UCSD-AML1 (cell line): ENCODE results near the gene IPMK.
A peak's percentile ranks its signal among the peaks of the same experiment; 100 is the strongest.
"Not testable (repeated sequence)": the region's sequence is repeated elsewhere in the genome, so short reads cannot be mapped to it uniquely, and the experiment has no call there.

ENCODE experiments used
- DNase-seq: peaks from one replicate; lab custom pipeline; 2025; ENCODE audit not compliant: unreplicated experiment; lab: John Stamatoyannopoulos, UW

Gene IPMK

DNA sequence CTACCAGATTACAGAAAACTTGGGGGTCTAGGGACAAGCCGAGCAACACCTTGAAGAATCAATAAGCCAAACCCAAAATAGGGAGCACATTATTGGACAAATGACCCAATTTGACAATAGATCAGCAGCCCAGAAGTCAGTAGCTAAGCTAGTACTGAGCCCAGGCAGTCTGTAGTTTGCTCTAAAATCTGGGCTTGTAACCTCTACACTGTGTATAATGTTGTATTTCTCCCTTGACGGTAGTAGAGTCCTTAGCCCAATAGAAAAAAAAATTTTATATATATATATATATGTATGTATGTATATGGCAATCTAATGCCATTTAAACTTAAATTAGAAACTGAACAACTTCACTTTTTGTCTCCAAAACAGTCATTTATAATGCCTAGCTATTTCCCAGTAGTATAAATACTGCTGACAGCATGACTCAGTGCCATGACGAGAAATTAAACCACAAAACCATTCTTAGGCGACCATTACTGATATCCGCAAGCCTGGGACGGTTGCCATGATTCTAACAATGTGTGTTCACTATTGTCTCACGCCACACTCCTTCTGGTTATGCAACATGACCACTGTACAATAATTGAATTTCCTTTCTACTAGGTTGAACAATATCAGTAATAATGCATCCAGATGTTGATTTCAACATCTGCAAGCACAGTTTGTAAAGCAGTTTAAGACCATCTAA, 110.5 kb downstream of the IPMK start:
- DNase-seq = no peak

DNA sequence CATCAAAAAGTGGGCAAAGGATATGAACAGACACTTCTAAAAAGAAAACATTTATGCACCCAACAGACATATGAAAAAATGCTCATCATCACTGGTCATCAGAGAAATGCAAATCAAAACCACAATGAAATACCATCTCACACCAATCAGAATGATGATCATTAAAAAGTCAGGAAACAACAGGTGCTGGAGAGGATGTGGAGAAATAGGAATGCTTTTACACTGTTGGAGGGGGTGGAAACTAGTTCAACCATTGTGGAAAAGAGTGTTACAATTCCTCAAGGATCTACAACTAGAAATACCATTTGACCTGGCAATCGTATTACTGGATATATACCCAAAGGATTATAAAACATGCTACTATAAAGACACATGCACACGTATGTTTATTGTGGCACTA, 111.8 kb downstream of the IPMK start:
- DNase-seq = not testable (repeated sequence)

DNA sequence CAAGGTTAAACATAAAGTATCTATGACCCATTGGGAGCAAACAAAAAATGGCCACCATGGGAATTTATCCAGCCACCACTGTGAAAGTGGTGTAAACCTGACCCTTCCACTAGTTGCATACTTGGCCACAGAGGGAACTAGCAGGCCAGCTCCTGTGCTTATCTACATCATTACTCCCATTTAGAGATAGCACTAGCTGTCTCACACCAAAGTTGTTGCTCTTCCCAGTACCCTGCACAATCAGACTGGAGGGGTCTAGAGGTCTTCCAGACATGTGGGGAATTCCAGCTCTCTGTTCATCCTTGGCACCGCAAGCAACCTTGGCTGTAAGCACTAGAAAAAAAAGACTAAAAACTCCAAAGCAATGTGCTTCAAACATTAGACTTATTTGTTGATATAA, 113.9 kb downstream of the IPMK start:
- DNase-seq = no peak

DNA sequence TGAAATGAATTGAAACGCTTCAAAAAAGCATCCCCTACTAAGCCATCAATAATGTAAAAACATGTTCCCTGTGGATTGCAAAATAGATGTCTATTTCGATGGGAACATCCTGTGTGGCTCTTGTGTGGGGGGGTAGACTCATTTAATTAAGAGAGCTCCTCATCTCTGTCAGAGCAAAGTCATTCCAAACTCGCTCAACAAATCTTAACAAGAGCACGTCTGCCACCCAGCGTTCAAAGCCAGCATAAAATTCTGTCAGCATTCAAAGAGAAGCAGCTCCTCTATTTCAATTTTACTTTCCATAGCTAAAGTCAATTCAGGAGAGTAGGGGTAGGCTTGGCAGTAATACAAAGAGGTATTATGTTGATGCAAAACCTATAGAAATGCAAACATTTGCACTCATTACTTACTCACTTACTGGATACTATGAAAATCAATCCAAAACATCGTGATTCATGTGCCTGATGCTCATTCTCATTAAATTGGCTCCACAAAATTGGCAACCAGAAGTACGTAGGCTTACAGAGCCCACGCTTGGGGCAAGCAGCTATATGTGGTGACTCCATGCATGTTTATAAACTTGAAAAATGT, 114.9 kb downstream of the IPMK start:
- peak; percentile 9 for DNase-seq

DNA sequence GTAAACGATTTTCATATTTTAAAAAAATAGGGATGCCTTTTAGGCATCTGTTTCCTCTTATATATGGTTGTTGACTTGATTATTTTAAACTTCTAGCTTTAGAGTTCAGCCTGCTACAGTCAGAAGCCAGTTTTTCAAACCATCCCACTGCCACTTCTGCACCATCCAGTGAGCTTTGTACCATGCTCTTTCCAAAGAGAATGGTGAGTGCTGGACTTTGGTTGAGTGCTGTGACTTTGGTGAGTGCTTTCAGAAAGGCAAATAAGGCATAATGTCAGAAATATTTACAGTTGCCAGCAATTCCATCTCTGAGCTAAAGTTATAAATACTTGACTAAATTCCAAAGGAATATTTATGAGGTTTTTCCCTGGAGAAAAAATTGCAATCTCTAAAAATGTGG, 117.4 kb downstream of the IPMK start:
- no peak for DNase-seq

DNA sequence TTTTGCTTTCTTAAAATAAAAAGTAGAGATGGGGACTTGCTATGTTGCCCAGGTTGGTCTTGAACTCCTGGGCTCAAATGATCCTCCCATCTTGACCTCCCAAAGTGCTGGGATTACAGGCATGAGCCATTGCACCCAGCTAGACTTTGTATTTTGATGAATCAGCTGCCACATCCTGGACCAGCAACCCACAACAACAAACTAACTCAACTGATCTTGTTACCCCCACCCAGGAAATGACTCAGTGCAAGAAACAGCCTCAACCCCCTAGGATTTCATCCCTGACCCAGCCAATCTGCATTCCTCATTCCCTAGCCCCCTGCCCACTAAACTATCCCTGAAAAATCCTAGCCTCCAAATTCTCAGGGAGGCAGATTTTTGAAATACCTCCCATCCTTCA, 123.8 kb downstream of the IPMK start:
- DNase-seq = no peak
